Left lung (tissue), 10 donors: Measurements from ENCODE around the gene SLC6A18. TPM values are rescaled to one million over a fixed set of nuclear protein-coding genes. Genes with fewer than 3 reads are reported as not detected.
A peak's percentile ranks its signal among the peaks of the same experiment; 100 is the strongest.

Source experiments
- ATAC-seq: fragments of 200-7000 bp; cut with Tn5 transposase; one replicate; pipeline ENCODE4 v1.9.1; 2020; ENCODE audit warnings: moderate library complexity
- DNase-seq, 4 donors: peaks; one replicate each; pipeline ENCODE4 v3.0.0-alpha.2; 2013 to 2020
- H3K27ac ChIP-seq, 2 donors: fragments of 200-600 bp; sonication (generic) in 1 of 2; one replicate each; pipeline versions ENCODE4 v1.5.0 to v1.8.0; 2020 to 2021
- H3K27me3 ChIP-seq, 2 donors: fragments of 200-600 bp; sonication (generic) in 1 of 2; one replicate each; pipeline versions ENCODE4 v1.5.0 to v1.8.0; 2020 to 2021
- H3K36me3 ChIP-seq, 2 donors: fragments of 200-600 bp; sonication (generic) in 1 of 2; one replicate each; pipeline versions ENCODE4 v1.5.0 to v1.8.0; 2020 to 2021
- H3K4me1 ChIP-seq, 2 donors: fragments of 200-600 bp; one replicate each; pipeline ENCODE4 v1.8.0; 2021
- H3K4me3 ChIP-seq, 2 donors: fragments of 200-600 bp; sonication (generic) in 1 of 2; one replicate each; pipeline versions ENCODE4 v1.5.0 to v1.8.0; 2020 to 2021; ENCODE audit warnings: mild to moderate bottlenecking in 1 of 2
- H3K9me3 ChIP-seq, 2 donors: fragments of 200-600 bp; sonication (generic) in 1 of 2; one replicate each; pipeline versions ENCODE4 v1.5.0 to v1.8.0; 2020 to 2021
- intact Hi-C, 2 donors: fragments of 100-400 bp; cut with DNase I; formaldehyde crosslinking; loops; one replicate each; pipeline versions ENCODE4 v1.11.2 to v1.14.2; 2022
- polyA plus RNA-seq, 6 donors: library from polyadenylated mRNA; unstranded; fragments of 120-200 nt; gene quantifications; one replicate each; pipeline ENCODE4 v1.2.1, GENCODE V29; 2013; ENCODE audit not compliant: insufficient read length in 6 of 6
- total RNA-seq, 2 donors: library from RNA; stranded (reverse); fragmentation: NEBNext Ultra II Directional; extraction: Animal tissue kit (Norgen Biotek cat#: 25700); gene quantifications; one replicate each; pipeline ENCODE4 v1.2.1, GENCODE V29; 2021
- TF ChIP-seq, protein P1 (sequence below), 2 donors: fragments of 200-600 bp; sonication (generic) in 1 of 2; IDR thresholded peaks; one replicate each; pipeline versions ENCODE4 v1.5.0 to v1.8.0; 2021; ENCODE audit warnings: antibody characterized with exemption in 2 of 2
- donor health status: DM: no; HTN: yes; CAD: no.
- donor health status: DM: no; HTN: no; CAD: no.

SLC6A18 gene
- total and polyA plus RNA-seq, 8 donors = 0.18 TPM; not detected in 7

DNA sequence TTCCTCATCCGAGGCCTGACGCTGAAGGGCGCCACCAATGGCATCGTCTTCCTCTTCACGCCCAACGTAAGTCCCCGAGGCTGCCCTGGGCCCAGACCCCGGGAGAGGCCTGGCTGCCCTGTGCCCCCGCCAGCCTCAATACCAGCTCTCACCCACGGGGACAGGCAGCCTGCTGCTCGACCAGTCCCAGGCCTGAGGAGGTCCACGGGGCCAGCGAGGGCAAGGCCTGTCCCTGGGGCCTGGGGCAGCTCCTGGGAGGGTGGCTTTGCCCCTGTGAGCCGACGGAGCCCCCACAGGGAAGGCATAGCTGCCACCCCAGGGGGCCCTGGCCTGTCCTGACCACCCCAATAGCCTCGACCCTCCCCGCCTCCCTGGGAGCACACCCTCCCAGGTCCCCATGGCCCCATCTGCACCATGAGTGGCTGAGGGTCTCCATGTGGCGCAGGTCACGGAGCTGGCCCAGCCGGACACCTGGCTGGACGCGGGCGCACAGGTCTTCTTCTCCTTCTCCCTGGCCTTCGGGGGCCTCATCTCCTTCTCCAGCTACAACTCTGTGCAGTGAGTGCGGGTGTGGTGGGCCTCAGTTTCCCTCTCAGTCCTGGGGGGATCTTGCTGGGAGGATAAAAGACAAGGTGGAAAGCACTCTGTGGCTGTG, 11.5 kb upstream of the SLC6A18 start:
- Histone ChIP-seq H3K36me3 (no peaks in the 10 kb centered on the region), H3K27me3 (peaks cover 0 to 25% of the 10 kb centered on the region in 2 donors), H3K4me1 (no peaks in the 10 kb centered on the region), H3K27ac (no peak overlapping the region), H3K9me3 (peaks cover 0 to 3% of the 10 kb centered on the region in 2 donors), H3K4me3 (no peak overlapping the region)
- DNase-seq = peak in 1 of 4 donors; percentile 66
- intact Hi-C loops = no loop called here
- TF ChIP-seq, protein P1, sequence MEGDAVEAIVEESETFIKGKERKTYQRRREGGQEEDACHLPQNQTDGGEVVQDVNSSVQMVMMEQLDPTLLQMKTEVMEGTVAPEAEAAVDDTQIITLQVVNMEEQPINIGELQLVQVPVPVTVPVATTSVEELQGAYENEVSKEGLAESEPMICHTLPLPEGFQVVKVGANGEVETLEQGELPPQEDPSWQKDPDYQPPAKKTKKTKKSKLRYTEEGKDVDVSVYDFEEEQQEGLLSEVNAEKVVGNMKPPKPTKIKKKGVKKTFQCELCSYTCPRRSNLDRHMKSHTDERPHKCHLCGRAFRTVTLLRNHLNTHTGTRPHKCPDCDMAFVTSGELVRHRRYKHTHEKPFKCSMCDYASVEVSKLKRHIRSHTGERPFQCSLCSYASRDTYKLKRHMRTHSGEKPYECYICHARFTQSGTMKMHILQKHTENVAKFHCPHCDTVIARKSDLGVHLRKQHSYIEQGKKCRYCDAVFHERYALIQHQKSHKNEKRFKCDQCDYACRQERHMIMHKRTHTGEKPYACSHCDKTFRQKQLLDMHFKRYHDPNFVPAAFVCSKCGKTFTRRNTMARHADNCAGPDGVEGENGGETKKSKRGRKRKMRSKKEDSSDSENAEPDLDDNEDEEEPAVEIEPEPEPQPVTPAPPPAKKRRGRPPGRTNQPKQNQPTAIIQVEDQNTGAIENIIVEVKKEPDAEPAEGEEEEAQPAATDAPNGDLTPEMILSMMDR (IDR thresholded peaks at IDR 0.05) = no peak
- ATAC-seq = no peak

DNA sequence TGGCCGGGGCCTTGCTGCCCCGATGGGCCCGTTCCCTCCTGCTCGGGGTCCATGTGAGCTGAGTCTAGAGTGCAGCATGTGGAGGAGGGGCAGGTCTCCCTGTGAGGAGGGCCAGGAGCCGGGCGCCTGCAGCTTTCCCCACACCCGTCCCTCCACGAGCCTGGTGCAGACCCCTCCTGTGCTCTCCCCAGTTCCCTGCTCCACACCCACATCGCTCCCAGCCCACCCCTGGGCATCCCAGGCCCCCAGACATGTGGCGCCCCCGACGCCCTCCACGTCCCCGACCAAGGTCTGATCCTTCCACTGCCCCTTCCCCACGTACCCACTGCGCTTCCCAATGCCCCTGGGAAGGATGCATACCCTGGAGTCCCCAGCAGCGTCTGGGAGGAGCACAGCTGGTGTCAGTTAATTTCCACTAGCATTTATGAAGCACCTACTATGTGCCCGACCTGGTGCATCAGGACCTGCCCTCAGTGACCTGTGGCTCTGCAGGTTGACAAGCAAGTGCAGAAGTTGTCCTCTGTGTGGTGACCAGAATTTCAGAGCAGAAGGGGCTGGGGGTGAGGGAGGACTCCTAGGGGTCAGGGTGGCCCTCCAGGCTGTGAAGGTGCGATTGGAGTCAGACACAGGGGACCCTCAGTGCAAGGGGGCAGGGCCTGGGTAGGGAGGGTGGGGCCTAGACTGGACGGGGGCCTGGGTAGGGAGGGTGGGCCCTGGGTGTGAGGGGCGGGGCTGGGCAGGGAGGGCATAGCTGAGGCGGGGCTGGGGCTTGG, 10.8 kb upstream of the SLC6A18 start:
- no peak overlapping the region for H3K4me3 ChIP-seq
- no peak overlapping the region for H3K27ac ChIP-seq
- peaks cover 0 to 32% of the 10 kb centered on the region in 2 donors for H3K27me3 ChIP-seq
- no peaks in the 10 kb centered on the region for H3K36me3 ChIP-seq
- intact Hi-C loops = no loop called here
- TF ChIP-seq, protein P1 (IDR thresholded peaks at IDR 0.05) = no peak
- ATAC-seq (no peak), DNase-seq (peak in 1 of 4 donors; percentile 59)
- H3K4me1 ChIP-seq = no peaks in the 10 kb centered on the region
- H3K9me3 ChIP-seq = peaks cover 0 to 3% of the 10 kb centered on the region in 2 donors

- peaks cover 0 to 35% of the 10 kb centered on the region in 2 donors for H3K27me3 ChIP-seq
- no peak for ATAC-seq
- intact Hi-C loops = no loop called here
- peaks cover 0 to 3% of the 10 kb centered on the region in 2 donors for H3K9me3 ChIP-seq
- no peak overlapping the region for H3K4me3 ChIP-seq
- TF ChIP-seq, protein P1 (IDR thresholded peaks at IDR 0.05) = no peak
- no peaks in the 10 kb centered on the region for H3K4me1 ChIP-seq
- H3K36me3 ChIP-seq = no peaks in the 10 kb centered on the region
- peak in 1 of 4 donors; percentile 37 for DNase-seq
- H3K27ac ChIP-seq = no peak overlapping the region
Measured at GRCh38 chr5:1214936-1215220, 10.3 kb upstream of the SLC6A18 start.

- H3K4me3 ChIP-seq = no peak overlapping the region
- peaks cover 0 to 3% of the 10 kb centered on the region in 2 donors for H3K9me3 ChIP-seq
- H3K27me3 ChIP-seq = peaks cover 0 to 35% of the 10 kb centered on the region in 2 donors
- ATAC-seq (no peak), DNase-seq (peak in 1 of 4 donors; percentile 51)
- intact Hi-C loops = no loop called here
- TF ChIP-seq, protein P1 (IDR thresholded peaks at IDR 0.05) = no peak
- no peaks in the 10 kb centered on the region for H3K36me3 ChIP-seq
- no peak overlapping the region for H3K27ac ChIP-seq
- no peaks in the 10 kb centered on the region for H3K4me1 ChIP-seq
Measured at GRCh38 chr5:1215320-1216096, 9.7 kb upstream of the SLC6A18 start.
